ENCODE data around the gene TTC21B. TPM values are rescaled to one million over a fixed set of nuclear protein-coding genes. Genes with fewer than 3 reads are reported as not detected.

The TTC21B gene
- total and polyA plus RNA-seq, 9 donors = 8.6 to 53.4 (median 22.3) TPM

- TF ChIP-seq EP300 (IDR thresholded peaks at IDR 0.05) = no peak
- TF ChIP-seq CTCF (IDR thresholded peaks at IDR 0.05) = no peak
- TF ChIP-seq POLR2A (IDR thresholded peaks at IDR 0.05) = no peak
- H3K36me3 ChIP-seq = no peaks in the 10 kb centered on the region
- no peak overlapping the region for H3K27ac ChIP-seq
- no peaks in the 10 kb centered on the region for H3K27me3 ChIP-seq
- H3K9me3 ChIP-seq = no peaks in the 10 kb centered on the region
- H3K4me3 ChIP-seq = no peak overlapping the region
- no peaks in the 10 kb centered on the region for H3K4me1 ChIP-seq (ENCODE audit: insufficient read depth)
- 74 to 97% (median 92%) methylated on average over 1 of the region's 1 CpG for WGBS, 3 donors
- intact Hi-C loops (cut with DNase I) = no loop called here
- no peak for DNase-seq
Measured at GRCh38 chr2:165938237-165938636, 15.3 kb downstream of the TTC21B start.

- Histone ChIP-seq H3K9me3 (no peaks in the 10 kb centered on the region), H3K4me1 (ENCODE audit: insufficient read depth) (no peaks in the 10 kb centered on the region), H3K27me3 (no peaks in the 10 kb centered on the region), H3K27ac (no peak overlapping the region), H3K36me3 (peaks cover 3% of the 10 kb centered on the region), H3K4me3 (no peak overlapping the region)
- DNase-seq = no peak
- no peak for TF ChIP-seq EP300 (IDR thresholded peaks at IDR 0.05)
- no peak for TF ChIP-seq CTCF (IDR thresholded peaks at IDR 0.05)
- TF ChIP-seq POLR2A (IDR thresholded peaks at IDR 0.05) = no peak
- intact Hi-C loops (cut with DNase I) = no loop called here
- 86 to 93% (median 89%) methylated on average over 4 of the region's 4 CpGs for WGBS, 3 donors
Measured at GRCh38 chr2:165933211-165933910, 20.2 kb downstream of the TTC21B start.

- Histone ChIP-seq H3K27ac (no peak overlapping the region), H3K4me1 (ENCODE audit: insufficient read depth) (no peaks in the 10 kb centered on the region), H3K9me3 (no peaks in the 10 kb centered on the region), H3K27me3 (no peaks in the 10 kb centered on the region), H3K36me3 (peaks cover 3% of the 10 kb centered on the region), H3K4me3 (no peak overlapping the region)
- TF ChIP-seq EP300 (IDR thresholded peaks at IDR 0.05) = no peak
- intact Hi-C loops (cut with DNase I) = no loop called here
- WGBS, 3 donors = 92 to 97% (median 97%) methylated on average over 1 of the region's 1 CpG
- no peak for DNase-seq
Measured at GRCh38 chr2:165927774-165928173, 25.8 kb downstream of the TTC21B start.

DNA sequence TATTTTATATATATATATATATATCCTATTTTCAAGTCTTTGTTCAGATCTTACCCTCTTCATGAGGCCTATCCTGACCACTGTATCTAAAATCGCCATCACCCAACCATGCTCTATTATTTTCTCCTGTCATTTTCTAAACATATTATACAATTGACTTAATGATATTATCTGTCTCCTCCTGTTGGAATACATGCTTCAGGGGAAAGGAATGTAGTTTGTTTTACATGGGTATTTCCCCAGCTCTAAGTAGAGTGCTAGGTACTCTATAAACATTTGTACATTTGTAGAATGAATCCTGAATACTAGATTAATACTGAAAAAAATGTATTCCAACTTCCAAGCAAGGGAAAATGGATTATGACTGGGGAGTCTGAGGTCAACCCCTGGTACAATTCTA, 26.2 kb downstream of the TTC21B start:
- intact Hi-C loops (cut with DNase I) = no loop called here
- DNase-seq = no peak
- Histone ChIP-seq H3K4me1 (ENCODE audit: insufficient read depth) (no peaks in the 10 kb centered on the region), H3K9me3 (no peaks in the 10 kb centered on the region), H3K36me3 (peaks cover 3% of the 10 kb centered on the region), H3K27ac (no peak overlapping the region), H3K27me3 (no peaks in the 10 kb centered on the region), H3K4me3 (no peak overlapping the region)
- TF ChIP-seq EP300 (IDR thresholded peaks at IDR 0.05) (no peak), POLR2A (IDR thresholded peaks at IDR 0.05) (no peak), CTCF (IDR thresholded peaks at IDR 0.05) (no peak)
- WGBS, 3 donors = 89 to 100% (median 98%) methylated on average over 1 of the region's 1 CpG

GRCh38 chr2:165924946-165925345, 28.6 kb downstream of the TTC21B start:
- H3K27ac ChIP-seq = no peak overlapping the region
- no peak for TF ChIP-seq POLR2A (IDR thresholded peaks at IDR 0.05)
- TF ChIP-seq EP300 (IDR thresholded peaks at IDR 0.05) = no peak
- no peak overlapping the region for H3K4me3 ChIP-seq
- H3K4me1 ChIP-seq (ENCODE audit: insufficient read depth) = no peaks in the 10 kb centered on the region
- WGBS, 3 donors = 68 to 95% (median 75%) methylated on average over 2 of the region's 2 CpGs
- intact Hi-C loops (cut with DNase I) = no loop called here
- H3K27me3 ChIP-seq = no peaks in the 10 kb centered on the region
- H3K9me3 ChIP-seq = no peaks in the 10 kb centered on the region
- no peak for DNase-seq
- no peaks in the 10 kb centered on the region for H3K36me3 ChIP-seq
